Central memory CD4-positive, alpha-beta T cell (primary cell): ENCODE data around the gene PATZ1.

ENCODE experiments used
- DNase-seq: peaks from one replicate; pipeline ENCODE4 v3.0.0; 2022

PATZ1 gene

GRCh38 chr22:31313366-31314147, 32.6 kb downstream of the PATZ1 start:
- peak; percentile 52 for DNase-seq

- no peak for DNase-seq
Observed at GRCh38 chr22:31308181-31308580, 38.0 kb downstream of the PATZ1 start.

- DNase-seq: no peak
Observed at GRCh38 chr22:31305194-31305593, 41.0 kb downstream of the PATZ1 start.

GRCh38 chr22:31302537-31302936, 43.6 kb downstream of the PATZ1 start:
- no peak for DNase-seq

- no peak for DNase-seq
Observed at GRCh38 chr22:31302006-31302405, 44.1 kb downstream of the PATZ1 start.

- no peak for DNase-seq
Observed at GRCh38 chr22:31300896-31301295, 45.2 kb downstream of the PATZ1 start.

- no peak for DNase-seq
Observed at GRCh38 chr22:31295831-31296657, 50.1 kb downstream of the PATZ1 start.

GRCh38 chr22:31295360-31295759, 50.8 kb downstream of the PATZ1 start:
- DNase-seq: no peak

- peak; percentile 87 for DNase-seq
Observed at GRCh38 chr22:31292236-31292989, 53.7 kb downstream of the PATZ1 start, which contains the start of gene PIK3IP1. TSS of gene PIK3IP1 (minus strand) at chr22:31292488. CDS start at chr22:31292344, 144 bp downstream.

- no peak for DNase-seq
Observed at GRCh38 chr22:31291481-31292235, 54.5 kb downstream of the PATZ1 start.

- peak; percentile 97 for DNase-seq
Observed at GRCh38 chr22:31290494-31291471, 55.4 kb downstream of the PATZ1 start.

GRCh38 chr22:31289344-31289743, 56.8 kb downstream of the PATZ1 start:
- no peak for DNase-seq

GRCh38 chr22:31288496-31289240, 57.5 kb downstream of the PATZ1 start:
- DNase-seq: no peak

- no peak for DNase-seq
Observed at GRCh38 chr22:31287818-31288495, 58.2 kb downstream of the PATZ1 start.

GRCh38 chr22:31286360-31287255, 59.5 kb downstream of the PATZ1 start:
- peak; percentile 86 for DNase-seq

GRCh38 chr22:31284281-31285155, 61.6 kb downstream of the PATZ1 start:
- no peak for DNase-seq

GRCh38 chr22:31282748-31283468, 63.2 kb downstream of the PATZ1 start:
- no peak for DNase-seq
